ENCODE data around the gene R3HDML.
"Not testable (repeated sequence)": the region's sequence is repeated elsewhere in the genome, so short reads cannot be mapped to it uniquely, and the experiment has no call there.

The R3HDML gene

GRCh38 chr20:44345147-44345546 lies 8.3 kb downstream of the R3HDML start:
- no peak for TF ChIP-seq CTCF (IDR thresholded peaks at IDR 0.05)
- Histone ChIP-seq H3K27ac (no peak overlapping the region), H3K36me3 (no peaks in the 10 kb centered on the region), H3K27me3 (peaks cover 4% of the 10 kb centered on the region), H3K4me3 (ENCODE audit: low read depth in 1 of 2, low read length in 1 of 2) (no peak overlapping the region), H3K4me1 (ENCODE audit: control insufficient read depth in 1 of 2, insufficient read depth in 1 of 2, low read depth in 1 of 2, low read length in 1 of 2) (no peaks in the 10 kb centered on the region), H3K9me3 (no peaks in the 10 kb centered on the region)

- H3K27me3 ChIP-seq; H3K4me1 ChIP-seq (ENCODE audit: control insufficient read depth in 1 of 2, insufficient read depth in 1 of 2, low read depth in 1 of 2, low read length in 1 of 2); H3K36me3 ChIP-seq; H3K4me3 ChIP-seq (ENCODE audit: low read depth in 1 of 2, low read length in 1 of 2); H3K27ac ChIP-seq; H3K9me3 ChIP-seq: not testable (repeated sequence)
Measured at GRCh38 chr20:44345941-44346340, 9.1 kb downstream of the R3HDML start.

GRCh38 chr20:44348168-44348659 lies 11.4 kb downstream of the R3HDML start:
- Histone ChIP-seq H3K27ac (no peak overlapping the region), H3K4me1 (ENCODE audit: control insufficient read depth in 1 of 2, insufficient read depth in 1 of 2, low read depth in 1 of 2, low read length in 1 of 2) (no peaks in the 10 kb centered on the region)

GRCh38 chr20:44349349-44349748 lies 12.5 kb downstream of the R3HDML start:
- Histone ChIP-seq H3K36me3 (no peaks in the 10 kb centered on the region), H3K4me1 (ENCODE audit: control insufficient read depth in 1 of 2, insufficient read depth in 1 of 2, low read depth in 1 of 2, low read length in 1 of 2) (no peaks in the 10 kb centered on the region), H3K27me3 (no peaks in the 10 kb centered on the region), H3K4me3 (ENCODE audit: low read depth in 1 of 2, low read length in 1 of 2) (no peak overlapping the region), H3K9me3 (no peaks in the 10 kb centered on the region), H3K27ac (no peak overlapping the region)
- TF ChIP-seq CTCF (IDR thresholded peaks at IDR 0.05) = no peak

More at GRCh38 chr20:44348168-44348659, 11.4 kb downstream of the R3HDML start:
- Histone ChIP-seq H3K36me3 (no peaks in the 10 kb centered on the region), H3K27me3 (no peaks in the 10 kb centered on the region), H3K9me3 (no peaks in the 10 kb centered on the region), H3K4me3 (ENCODE audit: low read depth in 1 of 2, low read length in 1 of 2) (no peak overlapping the region)
- no peak for TF ChIP-seq CTCF (IDR thresholded peaks at IDR 0.05)

GRCh38 chr20:44350567-44350966 lies 13.7 kb downstream of the R3HDML start:
- Histone ChIP-seq H3K4me1 (ENCODE audit: control insufficient read depth in 1 of 2, insufficient read depth in 1 of 2, low read depth in 1 of 2, low read length in 1 of 2) (no peaks in the 10 kb centered on the region), H3K4me3 (ENCODE audit: low read depth in 1 of 2, low read length in 1 of 2) (no peak overlapping the region), H3K27ac (no peak overlapping the region), H3K9me3 (no peaks in the 10 kb centered on the region), H3K27me3 (no peaks in the 10 kb centered on the region), H3K36me3 (no peaks in the 10 kb centered on the region)
- no peak for TF ChIP-seq CTCF (IDR thresholded peaks at IDR 0.05)

- Histone ChIP-seq H3K9me3 (no peaks in the 10 kb centered on the region), H3K4me3 (ENCODE audit: low read depth in 1 of 2, low read length in 1 of 2) (no peak overlapping the region), H3K36me3 (no peaks in the 10 kb centered on the region), H3K27ac (no peak overlapping the region), H3K4me1 (ENCODE audit: control insufficient read depth in 1 of 2, insufficient read depth in 1 of 2, low read depth in 1 of 2, low read length in 1 of 2) (no peaks in the 10 kb centered on the region), H3K27me3 (peaks cover 26% of the 10 kb centered on the region)
- TF ChIP-seq CTCF (IDR thresholded peaks at IDR 0.05) = no peak
Measured at GRCh38 chr20:44354979-44355497, 18.2 kb downstream of the R3HDML start.

Measured in neutrophil (primary cell).